ENCODE data around the gene IFNGR2. TPM values are rescaled to one million over a fixed set of nuclear protein-coding genes. Genes with fewer than 3 reads are reported as not detected.

Gene IFNGR2
- total RNA-seq, 1 experiment from 2014 or later, result 47.0 TPM

GRCh38 chr21:33371366-33371765 is 31.8 kb upstream of the IFNGR2 start:
- Mint-ChIP-seq H3K4me3 (ENCODE audit: unreplicated experiment) (no peak overlapping the region), H3K4me1 (ENCODE audit: low read depth, unreplicated experiment) (no peaks in the 10 kb centered on the region), H3K27me3 (ENCODE audit: insufficient read depth, unreplicated experiment) (no peaks in the 10 kb centered on the region), H3K36me3 (ENCODE audit: insufficient read depth, unreplicated experiment) (no peaks in the 10 kb centered on the region), H3K27ac (ENCODE audit: unreplicated experiment) (no peak overlapping the region), H3K9me3 (ENCODE audit: unreplicated experiment) (peaks cover 13% of the 10 kb centered on the region)
- H3K36me3 ChIP-seq (ENCODE audit: control insufficient read depth, insufficient read depth, low read length), result no peaks in the 10 kb centered on the region
- no peak for DNase-seq
- H3K9me3 ChIP-seq, result peaks cover 17% of the 10 kb centered on the region
- peaks cover 6% of the 10 kb centered on the region; the same call in 1 of the 2 replicates for H3K4me1 ChIP-seq
- no peaks in the 10 kb centered on the region for H3K27me3 ChIP-seq (replicated peaks; ENCODE audit: control insufficient read depth, insufficient read depth, low read length)
- intact Hi-C loops (cut with micrococcal nuclease; ENCODE audit: unreplicated experiment), result loop anchor here (5.0 kb wide), 1 partner anchor 104 kb away; the partner anchor contains the start of gene IL10RB
- BruUV-seq (replicated peaks), result no TSS peak
- no peak for TF ChIP-seq CTCF (IDR thresholded peaks at IDR 0.05; ENCODE audit: insufficient read depth in 1 of 2, low read depth in 1 of 2, low read length in 1 of 2, severe bottlenecking in 1 of 2, unreplicated experiment in 1 of 2)
- CTCF ChIA-PET, result no interaction called here
- no peak overlapping the region for H3K4me3 ChIP-seq (ENCODE audit: low read depth, low read length)
- POLR2A ChIA-PET, result no interaction called here

- intact Hi-C loops (cut with micrococcal nuclease; ENCODE audit: unreplicated experiment), result loop anchor here (5.0 kb wide), 1 partner anchor 105 kb away; the partner anchor contains the start of gene IL10RB
- Histone ChIP-seq H3K4me3 (ENCODE audit: low read depth, low read length) (no peak overlapping the region), H3K4me1 (peaks cover 6% of the 10 kb centered on the region; the same call in 1 of the 2 replicates), H3K27me3 (replicated peaks; ENCODE audit: control insufficient read depth, insufficient read depth, low read length) (no peaks in the 10 kb centered on the region), H3K9me3 (peaks cover 7% of the 10 kb centered on the region), H3K36me3 (ENCODE audit: control insufficient read depth, insufficient read depth, low read length) (no peaks in the 10 kb centered on the region)
- Mint-ChIP-seq H3K27me3 (ENCODE audit: insufficient read depth, unreplicated experiment) (no peaks in the 10 kb centered on the region), H3K9me3 (ENCODE audit: unreplicated experiment) (peaks cover 4% of the 10 kb centered on the region), H3K36me3 (ENCODE audit: insufficient read depth, unreplicated experiment) (no peaks in the 10 kb centered on the region), H3K27ac (ENCODE audit: unreplicated experiment) (no peak overlapping the region), H3K4me1 (ENCODE audit: low read depth, unreplicated experiment) (no peaks in the 10 kb centered on the region), H3K4me3 (ENCODE audit: unreplicated experiment) (no peak overlapping the region)
- POLR2A ChIA-PET, result no interaction called here
- no peak for TF ChIP-seq CTCF (IDR thresholded peaks at IDR 0.05; ENCODE audit: insufficient read depth in 1 of 2, low read depth in 1 of 2, low read length in 1 of 2, severe bottlenecking in 1 of 2, unreplicated experiment in 1 of 2)
- DNase-seq, result no peak
- no TSS peak for BruUV-seq (replicated peaks)
- CTCF ChIA-PET, result no interaction called here
Measured at GRCh38 chr21:33372582-33372981, 30.6 kb upstream of the IFNGR2 start.

DNA sequence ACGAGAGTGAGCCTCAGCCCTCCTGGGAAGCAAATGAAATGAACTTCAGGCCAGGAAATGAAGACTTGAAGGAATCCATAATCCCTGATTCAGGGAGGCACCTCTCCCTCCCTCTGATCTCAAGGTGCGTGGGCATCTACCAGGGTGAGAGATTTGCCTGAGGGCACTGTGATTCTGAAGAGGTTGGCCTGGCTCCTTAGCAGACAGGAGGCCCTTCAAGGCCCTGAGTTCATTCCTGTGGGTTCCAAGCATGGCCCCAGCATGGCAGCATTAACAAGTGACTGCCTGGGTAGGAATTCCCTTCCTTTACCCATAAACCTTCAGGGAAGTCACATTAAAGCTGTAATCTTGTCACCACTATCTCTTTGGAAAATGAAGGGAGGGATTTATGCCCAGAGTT is 29.8 kb upstream of the IFNGR2 start:
- H3K36me3 ChIP-seq (ENCODE audit: control insufficient read depth, insufficient read depth, low read length), result no peaks in the 10 kb centered on the region
- H3K27me3 Mint-ChIP-seq (ENCODE audit: insufficient read depth, unreplicated experiment), result no peaks in the 10 kb centered on the region
- no peaks in the 10 kb centered on the region for H3K9me3 Mint-ChIP-seq (ENCODE audit: unreplicated experiment)
- no peak for DNase-seq
- no TSS peak for BruUV-seq (replicated peaks)
- intact Hi-C loops (cut with micrococcal nuclease; ENCODE audit: unreplicated experiment), result loop anchor here (5.0 kb wide), 1 partner anchor 106 kb away; the partner anchor contains the start of gene IL10RB
- H3K27me3 ChIP-seq (replicated peaks; ENCODE audit: control insufficient read depth, insufficient read depth, low read length), result no peaks in the 10 kb centered on the region
- peaks cover 6% of the 10 kb centered on the region; the same call in 1 of the 2 replicates for H3K4me1 ChIP-seq
- H3K9me3 ChIP-seq, result peaks cover 3% of the 10 kb centered on the region
- no peak overlapping the region for H3K27ac Mint-ChIP-seq (ENCODE audit: unreplicated experiment)
- no peak for TF ChIP-seq CTCF (IDR thresholded peaks at IDR 0.05; ENCODE audit: insufficient read depth in 1 of 2, low read depth in 1 of 2, low read length in 1 of 2, severe bottlenecking in 1 of 2, unreplicated experiment in 1 of 2)
- no peak overlapping the region for H3K4me3 Mint-ChIP-seq (ENCODE audit: unreplicated experiment)
- no peaks in the 10 kb centered on the region for H3K4me1 Mint-ChIP-seq (ENCODE audit: low read depth, unreplicated experiment)
- H3K36me3 Mint-ChIP-seq (ENCODE audit: insufficient read depth, unreplicated experiment), result no peaks in the 10 kb centered on the region
- POLR2A ChIA-PET, result no interaction called here
- CTCF ChIA-PET, result interaction anchor here (1.4 kb wide), 1 partner anchor 48 kb away, joined by 3 read pairs; the partner anchor contains the start of gene IFNAR1
- H3K4me3 ChIP-seq (ENCODE audit: low read depth, low read length), result no peak overlapping the region

All from Caco-2 (cell line).